NCI-H2081 treated with DMSO at 0.1 percent for 48 hours (cell line): ENCODE data around the gene ZKSCAN5.

Source experiments
- DNase-seq: peaks from one replicate; lab custom pipeline; 2025; lab: John Stamatoyannopoulos, UW

The ZKSCAN5 gene

GRCh38 chr7:99504603-99505323 is at the start of gene ZKSCAN5:
ZKSCAN5 (plus strand) TSS chr7:99504662; CDS start chr7:99506045, 1,383 bp downstream.
- peak; percentile 92 for DNase-seq

- DNase-seq = no peak
Measured at GRCh38 chr7:99455874-99456273, 48.6 kb upstream of the ZKSCAN5 start.

- DNase-seq = no peak
Measured at GRCh38 chr7:99456288-99456687, 48.2 kb upstream of the ZKSCAN5 start.

- no peak for DNase-seq
Measured at GRCh38 chr7:99457050-99457649, 47.3 kb upstream of the ZKSCAN5 start.

GRCh38 chr7:99457650-99458493 is 46.6 kb upstream of the ZKSCAN5 start:
- no peak for DNase-seq

- no peak for DNase-seq
Measured at GRCh38 chr7:99459087-99459486, 45.4 kb upstream of the ZKSCAN5 start.

- DNase-seq = no peak
Measured at GRCh38 chr7:99460651-99461050, 43.8 kb upstream of the ZKSCAN5 start.

- DNase-seq = no peak
Measured at GRCh38 chr7:99461221-99461620, 43.2 kb upstream of the ZKSCAN5 start.

- DNase-seq = no peak
Measured at GRCh38 chr7:99465421-99465768, 39.1 kb upstream of the ZKSCAN5 start.

- no peak for DNase-seq
Measured at GRCh38 chr7:99468336-99468918, 36.0 kb upstream of the ZKSCAN5 start.

GRCh38 chr7:99469381-99470065 is 34.9 kb upstream of the ZKSCAN5 start:
- no peak for DNase-seq

- peak; percentile 92 for DNase-seq
Measured at GRCh38 chr7:99472561-99473314, 31.7 kb upstream of the ZKSCAN5 start, which contains the start of gene ZNF789. ZNF789 (plus strand) TSS chr7:99472890; CDS start chr7:99476457, 3,567 bp downstream.

GRCh38 chr7:99473315-99473596 is 31.2 kb upstream of the ZKSCAN5 start:
- DNase-seq = no peak

GRCh38 chr7:99476107-99476506 is 28.4 kb upstream of the ZKSCAN5 start:
- DNase-seq = no peak

GRCh38 chr7:99478464-99479440 is 25.7 kb upstream of the ZKSCAN5 start:
- DNase-seq = no peak

GRCh38 chr7:99485094-99485493 is 19.4 kb upstream of the ZKSCAN5 start:
- DNase-seq = no peak

GRCh38 chr7:99489235-99489634 is 15.2 kb upstream of the ZKSCAN5 start:
- no peak for DNase-seq

GRCh38 chr7:99490878-99491277 is 13.6 kb upstream of the ZKSCAN5 start:
- DNase-seq = no peak

GRCh38 chr7:99493823-99494222 is 10.6 kb upstream of the ZKSCAN5 start:
- no peak for DNase-seq
